Naive thymus-derived CD8-positive, alpha-beta T cell (primary cell): ENCODE data around the gene MSL2. TPM values are rescaled to one million over a fixed set of nuclear protein-coding genes. Genes with fewer than 3 reads are reported as not detected.
"Not testable (repeated sequence)": the region's sequence is repeated elsewhere in the genome, so short reads cannot be mapped to it uniquely, and the experiment has no call there.

Source experiments
- ATAC-seq, 2 donors: fragments of 150-1000 bp; cut with Tn5 transposase in 1 of 2; sonication (Bioruptor Pico), chemical (Tn5 transposase) in 1 of 2; 1 replicate in 1 of 2; 2 replicates in 1 of 2; pipeline ENCODE4 v1.10.0; 2021; ENCODE audit warnings: mild to moderate bottlenecking in 2 of 2, moderate library complexity in 2 of 2
- POLR2A ChIA-PET: fragments of 350-600 bp; sonication (Branson Sonifier 250); formaldehyde crosslinking; loops from one replicate; lab custom pipeline; 2021; ENCODE audit warnings: antibody characterized with exemption; lab: Charles Lee
- DNase-seq, 10 donors: peaks; one replicate each; pipeline versions ENCODE4 v3.0.0 to v3.0.0-alpha.2; 2020 to 2022
- H3K27ac Mint-ChIP-seq, 10 donors: one replicate each; pipeline ENCODE4 v1.8.0; 2020 to 2022; ENCODE audit warnings: mild to moderate bottlenecking in 10 of 10, mixed read lengths in 10 of 10, moderate library complexity in 4 of 10, inconsistent platforms in 1 of 10
- H3K27me3 Mint-ChIP-seq, 5 donors: one replicate each; pipeline ENCODE4 v1.8.0; 2021 to 2022; ENCODE audit warnings: mixed read lengths in 5 of 5
- H3K36me3 Mint-ChIP-seq, 3 donors: one replicate each; pipeline ENCODE4 v1.8.0; 2020 to 2022; ENCODE audit warnings: mixed read lengths in 3 of 3, mild to moderate bottlenecking in 2 of 3, inconsistent platforms in 1 of 3
- H3K4me1 Mint-ChIP-seq, 4 donors: one replicate each; pipeline ENCODE4 v1.8.0; 2021 to 2022; ENCODE audit warnings: mixed read lengths in 4 of 4
- H3K4me3 Mint-ChIP-seq, 10 donors: one replicate each; pipeline ENCODE4 v1.8.0; 2020 to 2022; ENCODE audit warnings: mild to moderate bottlenecking in 10 of 10, mixed read lengths in 10 of 10, moderate library complexity in 6 of 10, inconsistent platforms in 1 of 10
- H3K9me3 Mint-ChIP-seq, 9 donors: one replicate each; pipeline ENCODE4 v1.8.0; 2020 to 2022; ENCODE audit warnings: mixed read lengths in 9 of 9, mild to moderate bottlenecking in 3 of 9, inconsistent platforms in 1 of 9, moderate library complexity in 1 of 9
- polyA plus RNA-seq, 3 donors: library from polyadenylated mRNA; unstranded; fragments of 300-500 nt; fragmentation: Illumina TruSeq; gene quantifications; one replicate each; pipeline ENCODE4 v1.2.3, GENCODE V29; 2021
- total RNA-seq, 8 experiments: library from RNA in 2 of 8; stranded (reverse) in 2 of 8; gene quantifications; one replicate each; pipeline ENCODE4 v1.2.3 and lab custom pipeline; 2021 to 2026

Gene MSL2
- total and polyA plus RNA-seq, 5 experiments from 2014 or later, result 28.7 to 100 (median 41.1) TPM

DNA sequence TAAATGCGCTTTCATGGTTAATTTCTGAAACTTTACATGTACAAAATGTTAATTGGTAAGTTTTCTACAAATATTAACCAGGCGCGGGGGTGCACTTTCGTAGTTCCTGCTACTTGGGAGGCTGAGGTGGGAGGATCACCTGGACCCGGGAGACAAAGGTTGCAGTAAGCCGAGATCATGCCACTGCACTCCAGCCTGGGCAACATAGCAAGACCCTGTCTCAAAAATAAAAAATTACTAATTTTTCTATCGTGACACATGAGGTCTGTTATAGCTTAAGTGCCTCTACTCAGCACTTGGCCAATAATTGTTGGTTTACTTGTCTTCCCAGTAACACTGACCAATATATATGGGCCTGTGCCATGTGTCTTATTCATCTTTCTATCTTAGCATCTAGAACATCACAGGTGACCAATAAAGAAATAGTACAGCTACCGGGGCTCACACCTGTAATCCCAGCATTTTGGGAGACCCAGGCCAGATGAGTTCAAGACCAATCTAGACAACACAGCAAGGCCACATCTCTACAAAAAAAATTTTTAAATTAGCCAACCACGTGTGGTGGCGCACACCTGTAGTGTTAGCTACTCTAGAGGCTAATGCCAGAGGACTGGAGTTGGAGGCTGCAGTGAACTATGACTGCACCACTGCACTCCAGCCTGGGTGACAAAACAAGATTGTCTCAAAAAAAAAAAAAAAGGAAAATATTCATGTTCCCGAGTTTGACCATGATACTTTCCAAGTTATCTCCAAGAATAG, 6.1 kb downstream of the MSL2 start:
- ATAC-seq (no peak), DNase-seq (no peak)
- peak overlapping the region in 9 of 10 donors; percentile 51 to 99 (median 94) for H3K27ac Mint-ChIP-seq
- H3K4me3 Mint-ChIP-seq, result peak overlapping the region; percentile 89 to 100 (median 97)
- peaks cover 9 to 33% (median 10%) of the 10 kb centered on the region in 3 donors for H3K36me3 Mint-ChIP-seq
- no peaks in the 10 kb centered on the region for H3K27me3 Mint-ChIP-seq
- H3K9me3 Mint-ChIP-seq, result no peaks in the 10 kb centered on the region
- POLR2A ChIA-PET, result interaction anchor here (0.5 to 0.7 kb wide), 2 partner anchors 83 to 1986 kb away, joined by 4 to 6 read pairs; no protein-coding TSS in a partner anchor
- peaks cover 36 to 91% (median 82%) of the 10 kb centered on the region in 4 donors for H3K4me1 Mint-ChIP-seq

- Mint-ChIP-seq H3K9me3 (no peaks in the 10 kb centered on the region), H3K4me3 (peak overlapping the region; percentile 68 to 97 (median 82)), H3K4me1 (peaks cover 30 to 96% (median 88%) of the 10 kb centered on the region in 4 donors), H3K27me3 (no peaks in the 10 kb centered on the region), H3K36me3 (peaks cover 0 to 30% (median 5%) of the 10 kb centered on the region in 3 donors), H3K27ac (peak overlapping the region in 9 of 10 donors; percentile 53 to 97 (median 60))
- POLR2A ChIA-PET, result interaction anchor here (0.6 to 5.7 kb wide), 3 partner anchors 7 to 14 kb away, joined by 3 to 34 read pairs (median 6); partner anchors contain the start of gene MSL2
- ATAC-seq (no peak), DNase-seq (no peak)
Observed at GRCh38 chr3:136189043-136189442, 7.1 kb downstream of the MSL2 start.

DNA sequence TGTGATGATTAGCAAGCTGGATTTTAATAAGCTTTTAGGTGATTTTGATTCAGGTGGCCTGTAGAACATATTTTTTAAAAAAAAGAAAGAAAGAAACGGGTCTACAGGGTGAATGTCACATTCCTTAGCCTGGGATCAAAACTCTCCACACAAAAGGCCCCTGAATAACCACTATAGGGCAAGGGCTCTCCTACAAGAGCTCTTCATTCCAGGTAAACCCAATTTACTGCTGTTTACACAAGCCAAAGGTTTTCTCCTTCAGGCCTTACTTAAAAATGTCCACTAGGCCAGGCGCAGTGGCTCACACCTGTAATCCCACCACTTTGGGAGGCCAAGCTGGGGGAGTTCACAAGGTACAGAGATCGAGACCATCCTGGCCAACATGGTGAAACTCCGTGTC, 8.3 kb downstream of the MSL2 start:
- POLR2A ChIA-PET, result interaction anchor here (0.6 to 5.7 kb wide), 2 partner anchors 8 to 52 kb away, joined by 6 to 34 read pairs; partner anchors contain the start of gene MSL2
- no peaks in the 10 kb centered on the region for H3K9me3 Mint-ChIP-seq
- DNase-seq (no peak), ATAC-seq (no peak)
- H3K27ac Mint-ChIP-seq, result peak overlapping the region in 6 of 10 donors; percentile 31 to 92 (median 60)
- peak overlapping the region; percentile 68 to 97 (median 82) for H3K4me3 Mint-ChIP-seq
- peaks cover 29 to 98% (median 91%) of the 10 kb centered on the region in 4 donors for H3K4me1 Mint-ChIP-seq
- H3K36me3 Mint-ChIP-seq, result peaks cover 0 to 24% (median 2%) of the 10 kb centered on the region in 3 donors
- H3K27me3 Mint-ChIP-seq, result no peaks in the 10 kb centered on the region

- Mint-ChIP-seq H3K9me3 (no peaks in the 10 kb centered on the region), H3K27ac (peak overlapping the region in 5 of 10 donors; percentile 33 to 71 (median 48)), H3K36me3 (peaks cover 0 to 24% (median 2%) of the 10 kb centered on the region in 3 donors), H3K4me1 (peaks cover 34 to 98% (median 90%) of the 10 kb centered on the region in 4 donors), H3K4me3 (peak overlapping the region in 9 of 10 donors; percentile 33 to 97 (median 77)), H3K27me3 (no peaks in the 10 kb centered on the region)
- DNase-seq (no peak), ATAC-seq (no peak)
- POLR2A ChIA-PET, result interaction anchor here (5.7 kb wide), 1 partner anchor 9 kb away, joined by 34 read pairs; the partner anchor contains the start of gene MSL2
Observed at GRCh38 chr3:136186846-136187245, 9.3 kb downstream of the MSL2 start.

DNA sequence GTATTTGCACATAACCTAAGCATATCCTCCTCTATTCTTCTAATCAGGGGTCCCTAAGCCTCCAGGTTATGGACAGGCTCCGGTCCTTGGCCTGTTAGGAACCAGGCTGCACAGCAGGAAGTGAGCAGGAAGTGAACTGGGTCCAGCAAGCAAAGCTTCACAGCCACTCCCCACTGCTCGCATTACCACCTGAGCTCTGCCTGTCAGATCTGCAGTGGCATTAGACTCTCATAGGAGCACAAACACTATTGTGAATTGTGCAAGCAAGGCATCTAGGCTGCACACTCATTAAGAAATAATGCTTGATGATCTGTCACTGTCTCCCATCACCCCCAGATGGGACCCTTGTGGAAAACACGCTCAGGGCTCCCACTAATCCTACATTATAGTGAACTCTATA, 9.8 kb downstream of the MSL2 start:
- H3K27ac Mint-ChIP-seq, result peak overlapping the region in 9 of 10 donors; percentile 9 to 87 (median 67)
- H3K9me3 Mint-ChIP-seq, result no peaks in the 10 kb centered on the region
- DNase-seq, result peak in 1 of 10 donors; percentile 5
- H3K36me3 Mint-ChIP-seq, result peaks cover 0 to 22% (median 2%) of the 10 kb centered on the region in 3 donors
- H3K27me3 Mint-ChIP-seq, result no peaks in the 10 kb centered on the region
- peak; percentile 62 for ATAC-seq
- peak overlapping the region; percentile 26 to 97 (median 77) for H3K4me3 Mint-ChIP-seq
- peaks cover 29 to 96% (median 87%) of the 10 kb centered on the region in 4 donors for H3K4me1 Mint-ChIP-seq
- POLR2A ChIA-PET, result interaction anchor here (5.7 kb wide), 1 partner anchor 10 kb away, joined by 34 read pairs; the partner anchor contains the start of gene MSL2

DNA sequence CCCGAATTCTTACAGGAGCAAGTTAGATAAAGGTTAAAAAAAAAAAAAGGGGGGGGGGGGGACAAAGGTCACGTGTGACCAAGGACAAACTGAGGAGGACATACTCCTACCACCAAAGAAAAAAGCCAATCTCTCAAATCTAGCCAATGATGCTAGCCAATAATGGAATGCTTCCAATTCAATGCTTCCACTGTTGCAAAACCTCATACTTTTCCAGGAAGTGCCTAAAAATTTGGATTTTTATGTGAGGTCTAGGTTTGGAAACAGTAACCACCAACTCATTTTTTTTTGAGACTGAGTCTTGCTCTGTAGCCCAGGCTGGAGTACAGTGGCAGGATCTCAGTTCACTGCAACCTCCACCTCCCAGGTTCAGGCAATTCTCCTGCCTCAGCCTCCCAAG, 11.4 kb downstream of the MSL2 start:
- Mint-ChIP-seq H3K27me3 (no peaks in the 10 kb centered on the region), H3K9me3 (no peaks in the 10 kb centered on the region), H3K27ac (peak overlapping the region in 5 of 10 donors; percentile 8 to 71 (median 36)), H3K4me1 (peaks cover 30 to 92% (median 80%) of the 10 kb centered on the region in 4 donors), H3K36me3 (peaks cover 0 to 16% (median 0%) of the 10 kb centered on the region in 3 donors), H3K4me3 (peak overlapping the region in 8 of 10 donors; percentile 24 to 78 (median 52))
- DNase-seq (no peak), ATAC-seq (no peak)
- POLR2A ChIA-PET, result interaction anchor here (0.6 to 5.7 kb wide), 2 partner anchors 10 to 11 kb away, joined by 6 to 34 read pairs; partner anchors contain the start of gene MSL2

- H3K9me3 Mint-ChIP-seq, result no peaks in the 10 kb centered on the region
- H3K27me3 Mint-ChIP-seq, result no peaks in the 10 kb centered on the region
- DNase-seq, result no peak
- peaks cover 0 to 12% (median 0%) of the 10 kb centered on the region in 3 donors for H3K36me3 Mint-ChIP-seq
- H3K4me3 Mint-ChIP-seq, result peak overlapping the region in 6 of 10 donors; percentile 54 to 71 (median 64)
- H3K27ac Mint-ChIP-seq, result peak overlapping the region in 3 of 10 donors; percentile 44 to 89 (median 72)
- POLR2A ChIA-PET, result interaction anchor here (1.0 to 1.5 kb wide), 3 partner anchors 12 to 14 kb away, joined by 4 to 7 read pairs (median 4); no protein-coding TSS in a partner anchor
- peaks cover 24 to 92% (median 74%) of the 10 kb centered on the region in 4 donors for H3K4me1 Mint-ChIP-seq
- no peak for ATAC-seq
Observed at GRCh38 chr3:136181741-136182140, 14.4 kb downstream of the MSL2 start.

DNA sequence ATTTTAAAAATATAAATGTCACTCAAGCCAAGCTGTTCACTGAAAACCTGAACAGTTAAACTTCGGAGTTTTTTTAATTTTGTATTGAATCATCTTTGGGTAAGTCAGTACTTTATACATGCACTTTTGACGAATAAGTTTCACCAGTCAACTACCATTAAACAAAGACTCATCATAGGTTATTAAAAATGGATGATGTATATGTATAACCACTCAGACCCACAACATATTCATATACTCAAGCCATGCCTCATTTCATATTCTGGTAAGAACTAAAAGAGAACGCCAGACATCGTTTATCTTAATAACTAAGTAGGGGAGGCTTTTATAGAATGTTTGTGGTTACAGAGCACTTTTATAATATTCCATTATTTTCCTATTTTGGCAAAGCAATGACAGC, 18.3 kb downstream of the MSL2 start:
- Mint-ChIP-seq H3K4me1 (peaks cover 24 to 73% (median 57%) of the 10 kb centered on the region in 4 donors), H3K27me3 (no peaks in the 10 kb centered on the region), H3K9me3 (no peaks in the 10 kb centered on the region), H3K36me3 (peaks cover 0 to 10% (median 0%) of the 10 kb centered on the region in 3 donors), H3K27ac (peak overlapping the region in 3 of 10 donors; percentile 25 to 48 (median 44)), H3K4me3 (peak overlapping the region in 6 of 10 donors; percentile 1 to 39 (median 32))
- DNase-seq (no peak), ATAC-seq (no peak)
- POLR2A ChIA-PET, result interaction anchor here (0.6 to 1.2 kb wide), 6 partner anchors 8 to 576 kb away, joined by 3 to 6 read pairs (median 4); partner anchors contain the start of gene MSL2

GRCh38 chr3:136173939-136174490, 22.1 kb downstream of the MSL2 start:
- DNase-seq (no peak), ATAC-seq (no peak)
- no peaks in the 10 kb centered on the region for H3K27me3 Mint-ChIP-seq
- peaks cover 0 to 7% (median 0%) of the 10 kb centered on the region in 3 donors for H3K36me3 Mint-ChIP-seq
- H3K9me3 Mint-ChIP-seq, result no peaks in the 10 kb centered on the region
- peak overlapping the region in 3 of 10 donors; percentile 11 to 56 (median 21) for H3K4me3 Mint-ChIP-seq
- peaks cover 12 to 46% (median 36%) of the 10 kb centered on the region in 4 donors for H3K4me1 Mint-ChIP-seq
- peak overlapping the region in 4 of 10 donors; percentile 16 to 74 (median 46) for H3K27ac Mint-ChIP-seq
- POLR2A ChIA-PET, result no interaction called here

DNA sequence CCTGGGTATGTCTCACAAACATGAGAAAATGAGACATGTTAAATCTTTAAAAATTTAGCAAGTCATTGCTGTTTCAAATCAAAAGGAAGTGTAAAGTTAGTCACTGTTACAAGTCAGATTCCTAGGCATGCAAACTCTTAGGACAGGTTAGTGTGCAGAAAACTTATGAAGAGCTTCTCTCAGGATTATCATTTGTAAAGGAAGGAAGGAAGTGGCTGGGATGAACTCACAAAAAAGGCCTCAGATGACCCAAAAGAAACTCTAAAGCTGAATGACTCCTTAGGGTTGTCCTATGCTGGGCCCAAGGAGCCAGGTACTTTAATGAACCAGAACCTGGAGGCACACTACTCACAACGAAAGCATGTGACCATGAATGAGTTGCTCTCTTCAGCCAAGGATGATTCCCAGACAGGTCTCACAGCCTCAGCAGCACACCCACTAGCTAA, 25.0 kb downstream of the MSL2 start:
- ATAC-seq, result peak in 1 of 2 donors; percentile 22
- Mint-ChIP-seq H3K27ac (peak overlapping the region in 7 of 10 donors; percentile 0 to 84 (median 50)), H3K27me3 (no peaks in the 10 kb centered on the region), H3K4me1 (peaks cover 25 to 47% (median 42%) of the 10 kb centered on the region in 4 donors), H3K36me3 (peaks cover 0 to 8% (median 0%) of the 10 kb centered on the region in 3 donors), H3K9me3 (no peaks in the 10 kb centered on the region), H3K4me3 (peak overlapping the region in 7 of 10 donors; percentile 1 to 63 (median 38))
- no peak for DNase-seq
- POLR2A ChIA-PET, result interaction anchor here (1.1 kb wide), 1 partner anchor 25 kb away, joined by 4 read pairs; the partner anchor contains the start of gene MSL2

DNA sequence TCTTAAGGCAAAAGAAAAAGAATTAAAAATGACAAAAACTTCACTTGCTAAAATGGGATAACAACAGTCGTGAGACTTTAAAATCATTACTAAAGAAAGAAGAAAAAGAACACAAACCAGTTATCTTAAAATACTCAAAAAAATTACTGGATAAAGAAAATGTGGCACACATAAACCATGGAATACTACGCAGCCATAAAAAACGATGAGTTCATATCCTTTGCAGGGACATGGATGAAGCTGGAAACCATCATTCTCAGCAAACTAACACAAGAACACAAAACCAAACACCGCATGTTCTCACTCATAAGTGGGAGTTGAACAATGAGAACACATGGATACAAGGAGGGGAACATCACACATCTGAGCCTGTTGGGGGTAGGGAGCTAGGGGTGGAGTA, 27.9 kb downstream of the MSL2 start:
- ATAC-seq, result not testable (repeated sequence)
- H3K4me3 Mint-ChIP-seq, result peak overlapping the region; percentile 26 to 84 (median 66)

More for the DNA sequence above, 27.9 kb downstream of the MSL2 start:
- not testable (repeated sequence) for DNase-seq, H3K27me3 Mint-ChIP-seq, H3K9me3 Mint-ChIP-seq
- H3K27ac Mint-ChIP-seq, result peak overlapping the region in 9 of 10 donors; percentile 14 to 80 (median 65)
- H3K36me3 Mint-ChIP-seq, result peaks cover 0 to 12% (median 7%) of the 10 kb centered on the region in 3 donors
- H3K4me1 Mint-ChIP-seq, result peaks cover 27 to 59% (median 55%) of the 10 kb centered on the region in 4 donors
- POLR2A ChIA-PET, result interaction anchor here (0.7 to 1.3 kb wide), 2 partner anchors 13 to 28 kb away, joined by 4 read pairs; partner anchors contain the start of gene MSL2
